NCI-H1417 treated with DMSO at 0.1 percent for 48 hours (cell line): ENCODE measurements around the gene KIAA1671.

Experiments
- DNase-seq: peaks from one replicate; lab custom pipeline; 2025; lab: John Stamatoyannopoulos, UW

The KIAA1671 gene

DNA sequence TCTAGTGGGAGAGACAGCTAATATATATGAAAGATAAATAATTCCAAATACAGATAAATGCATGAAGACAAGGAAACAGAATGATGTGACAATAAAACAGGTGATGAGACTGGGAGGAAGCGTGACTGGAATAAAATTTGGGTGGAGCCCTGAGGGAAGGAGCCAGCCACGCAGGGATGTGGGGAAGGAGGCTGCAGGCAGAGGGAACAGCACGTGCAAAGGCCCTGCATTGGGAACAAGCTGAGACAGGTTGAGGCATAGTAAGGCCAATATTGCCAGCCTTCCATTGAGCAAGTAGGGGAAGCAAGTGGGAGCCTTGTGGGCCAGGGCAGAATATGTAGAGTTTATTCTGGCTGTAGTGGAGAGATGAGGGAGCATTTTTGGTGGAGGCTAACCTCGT, 139.6 kb downstream of the KIAA1671 start:
- no peak for DNase-seq

DNA sequence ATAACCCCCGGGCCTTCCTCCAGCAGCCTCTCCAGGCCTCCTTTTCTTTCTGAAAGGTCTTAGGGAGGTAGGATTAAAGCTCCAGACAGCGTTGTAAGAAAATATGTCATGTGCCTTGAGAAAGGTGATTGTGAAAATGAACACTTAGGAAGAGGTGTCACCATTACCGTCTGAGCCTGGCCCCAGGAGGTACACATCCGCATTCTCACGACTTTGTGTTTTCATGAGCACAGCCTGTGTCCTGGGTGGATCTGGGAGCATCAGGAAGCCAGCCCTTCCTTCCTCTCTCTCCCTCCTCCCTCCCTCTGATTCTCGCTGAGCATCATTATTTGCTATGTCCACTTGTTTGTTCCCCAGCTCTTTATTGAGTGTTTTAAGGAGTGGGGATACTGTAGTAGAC, 142.1 kb downstream of the KIAA1671 start:
- DNase-seq: no peak

DNA sequence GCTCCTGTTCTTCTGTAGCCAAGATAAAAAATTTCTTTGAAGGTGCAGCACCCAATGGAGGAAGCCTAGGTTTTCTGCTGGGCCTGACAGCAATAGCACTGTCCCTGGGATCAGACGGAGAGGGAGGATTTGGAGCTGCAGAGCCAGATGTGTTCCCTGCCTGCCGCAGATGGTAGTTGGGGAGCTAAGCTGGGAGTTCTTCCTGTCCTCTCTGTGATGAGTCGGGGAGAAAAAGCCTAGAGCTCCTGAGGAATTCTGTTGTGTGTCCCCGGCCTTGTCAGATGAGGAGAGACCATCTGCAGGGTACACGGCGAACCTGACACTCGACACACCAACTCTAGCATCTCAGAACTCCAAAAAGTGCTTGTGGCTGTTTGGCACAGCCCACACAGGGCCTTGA, 143.4 kb downstream of the KIAA1671 start:
- DNase-seq: no peak

DNA sequence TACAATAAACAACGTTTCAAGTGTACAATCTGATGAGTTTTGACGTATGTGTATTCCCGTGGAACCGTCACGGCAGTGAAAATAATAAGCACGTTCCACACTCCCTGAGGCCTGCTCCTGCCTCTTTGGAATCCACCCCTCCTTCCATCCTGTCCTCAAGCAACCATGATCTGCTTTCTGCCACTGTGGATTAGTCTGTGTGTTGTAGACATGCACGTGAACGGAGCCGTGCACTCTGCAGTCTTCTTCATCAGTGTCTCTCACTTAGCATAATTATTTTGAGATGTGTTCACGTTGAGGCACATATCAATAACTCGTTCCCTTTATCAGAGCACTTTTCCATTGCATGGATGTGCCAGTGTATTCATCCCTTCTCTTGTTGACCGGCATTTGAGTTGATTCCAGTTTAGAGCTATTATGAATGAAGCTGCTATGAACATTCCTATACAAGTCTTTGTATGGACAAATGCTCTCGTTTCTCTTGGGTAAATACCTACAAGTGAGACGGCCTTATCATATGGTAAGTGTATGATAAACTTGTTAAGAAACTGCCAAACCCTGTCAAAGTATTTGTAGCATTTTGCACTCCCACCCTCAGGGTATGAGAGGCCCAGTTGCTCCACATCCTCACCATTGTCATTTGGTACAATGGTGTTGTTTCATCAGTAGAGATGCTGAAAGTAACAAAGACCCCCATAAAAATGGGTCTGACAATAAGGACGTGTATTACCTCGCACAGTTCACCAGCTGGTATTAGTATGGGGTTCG, 144.3 kb downstream of the KIAA1671 start:
- no peak for DNase-seq

DNA sequence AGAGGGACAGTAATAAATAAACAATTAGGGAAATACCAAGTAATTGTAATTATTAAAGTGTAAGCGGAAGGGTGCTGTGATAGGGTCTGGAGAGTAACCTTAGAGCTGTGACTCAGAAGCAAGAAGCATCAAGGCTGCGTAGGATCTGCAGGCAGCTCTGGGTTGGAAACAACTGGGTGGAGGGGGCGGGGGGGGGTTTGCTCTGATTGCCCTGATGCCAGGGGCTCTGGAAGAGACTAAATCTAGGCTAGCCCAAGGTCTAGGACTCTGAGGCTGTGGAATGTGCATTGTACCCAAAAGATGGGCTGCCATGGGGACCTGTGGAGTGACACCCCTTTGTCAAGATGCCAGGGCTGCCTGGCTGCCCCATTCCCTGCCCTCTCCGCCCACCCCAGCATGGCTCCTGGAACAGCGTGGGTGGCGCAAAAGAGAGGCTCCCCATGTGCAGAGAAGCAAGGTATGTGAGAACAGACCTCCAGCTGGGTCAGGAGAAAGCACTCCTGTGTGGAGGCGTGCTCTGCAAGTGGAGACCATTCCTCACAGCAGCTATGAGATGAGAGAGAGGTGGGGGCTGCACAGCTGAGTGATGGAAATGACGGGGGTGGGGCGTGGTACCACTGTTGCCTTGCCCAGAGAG, 146.0 kb downstream of the KIAA1671 start:
- DNase-seq: no peak

DNA sequence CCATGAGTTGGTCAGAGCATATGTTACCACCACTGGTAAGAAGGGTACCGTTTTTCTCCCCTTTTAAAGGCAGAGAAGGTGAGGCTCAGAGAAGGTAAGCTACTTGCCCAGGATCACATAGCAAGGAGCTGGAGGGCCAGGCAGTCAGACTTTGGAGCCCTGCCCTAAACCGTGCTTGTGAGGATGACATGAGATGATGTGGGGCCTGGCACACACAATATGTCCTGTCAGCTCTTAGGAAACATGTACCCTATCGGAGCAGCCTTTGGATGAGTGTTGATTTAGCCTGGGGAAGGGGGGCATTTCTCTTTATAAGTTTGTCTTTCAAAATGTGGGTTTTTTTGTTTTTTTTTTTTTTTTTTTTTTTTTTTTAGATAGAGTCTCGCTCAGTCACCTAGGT, 146.7 kb downstream of the KIAA1671 start:
- no peak for DNase-seq

DNA sequence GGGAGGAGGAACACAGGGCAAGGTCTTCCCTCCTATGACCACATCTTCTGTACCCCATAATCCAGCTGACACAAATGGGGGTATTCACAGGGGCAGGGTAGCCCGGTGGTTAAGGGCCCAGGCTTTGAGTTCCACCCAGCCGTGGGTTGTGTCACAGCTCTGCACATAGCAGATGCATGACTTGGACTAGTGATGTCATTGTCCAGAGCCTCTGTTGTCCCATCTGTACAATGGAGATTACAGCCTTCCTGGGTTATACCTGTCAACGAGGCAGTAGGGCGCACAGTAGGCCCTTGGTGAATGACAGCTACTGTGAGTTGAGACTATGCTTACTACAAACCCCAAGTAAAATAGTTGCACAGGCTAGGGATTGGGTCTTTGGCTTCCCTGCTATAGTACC, 147.9 kb downstream of the KIAA1671 start:
- no peak for DNase-seq

DNA sequence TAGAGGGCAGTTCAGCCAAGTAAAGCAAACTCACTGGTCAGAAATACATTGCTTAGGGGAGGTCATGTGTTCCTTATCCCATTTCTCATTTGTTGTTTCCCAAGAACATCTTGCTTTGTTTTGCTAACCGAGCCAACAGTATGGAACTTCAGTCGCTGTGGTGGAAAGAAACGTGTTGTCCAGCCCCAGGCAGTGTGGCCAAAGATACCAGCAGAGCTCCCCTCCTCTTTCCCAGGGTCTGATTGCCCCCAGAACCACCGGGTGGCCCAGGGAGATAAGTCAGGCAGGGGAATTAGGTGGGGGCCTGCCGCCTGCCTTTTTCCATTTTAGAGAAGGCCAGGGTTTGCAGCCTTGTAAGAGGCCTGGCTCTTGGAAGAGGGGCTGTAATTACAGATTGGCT, 148.4 kb downstream of the KIAA1671 start:
- no peak for DNase-seq

DNA sequence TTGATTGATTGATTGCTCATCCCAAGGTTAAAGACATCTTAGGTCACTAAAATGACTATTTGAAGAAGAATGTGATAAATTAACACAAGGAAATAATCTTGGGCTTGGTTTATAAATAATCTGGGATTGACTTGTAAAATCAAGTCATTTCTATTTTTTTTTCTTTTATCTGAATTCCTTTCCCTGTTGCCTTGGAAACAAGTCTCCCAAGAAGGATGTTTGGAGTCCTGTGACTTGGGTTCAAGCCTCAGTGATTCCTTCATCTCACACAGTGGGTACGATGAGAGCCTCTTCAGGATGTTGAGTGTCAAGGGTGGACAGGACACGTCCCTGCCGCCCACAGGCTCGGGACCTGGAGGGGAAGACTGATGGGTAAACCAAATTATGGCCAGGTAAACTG, 149.0 kb downstream of the KIAA1671 start:
- DNase-seq: no peak

DNA sequence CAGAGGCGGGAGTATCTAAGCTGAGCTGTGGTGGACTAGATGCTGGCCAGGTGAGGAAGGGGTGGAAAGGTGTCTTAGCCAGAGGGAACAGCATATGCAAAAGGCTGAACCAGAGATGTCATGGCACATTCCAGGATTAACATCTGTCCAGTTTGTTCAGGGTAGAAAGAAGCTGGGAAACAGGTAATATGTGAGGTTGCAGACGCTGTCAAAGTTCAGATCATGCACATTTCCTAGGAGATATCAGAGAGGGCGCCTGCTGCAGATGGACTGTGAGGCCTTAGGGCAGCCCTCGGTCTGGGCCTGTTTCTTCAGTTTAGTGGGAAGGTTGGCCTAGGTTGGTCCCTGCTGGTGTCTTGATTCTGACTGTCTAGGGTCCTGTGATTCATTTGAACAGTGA, 149.5 kb downstream of the KIAA1671 start:
- DNase-seq: no peak

DNA sequence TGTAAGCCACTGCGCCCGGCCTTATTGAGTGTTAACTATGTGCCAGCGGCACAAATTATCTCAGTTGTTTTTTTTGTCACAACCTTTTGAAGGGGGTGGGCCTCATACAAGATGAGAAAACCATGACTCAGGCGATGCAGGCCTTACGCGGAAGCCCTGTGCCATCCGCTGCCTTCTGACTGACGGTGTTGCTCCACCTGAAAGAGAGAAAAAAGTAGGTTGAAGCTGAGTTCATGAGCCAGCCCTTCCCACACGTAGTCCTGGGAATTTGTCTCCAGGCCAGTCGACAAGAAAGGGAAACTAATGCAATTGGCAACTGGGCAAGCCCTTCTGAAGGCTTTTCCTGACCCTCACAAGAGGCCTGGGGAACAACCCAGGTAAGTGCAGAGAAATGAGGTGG, 150.2 kb downstream of the KIAA1671 start:
- DNase-seq: no peak

DNA sequence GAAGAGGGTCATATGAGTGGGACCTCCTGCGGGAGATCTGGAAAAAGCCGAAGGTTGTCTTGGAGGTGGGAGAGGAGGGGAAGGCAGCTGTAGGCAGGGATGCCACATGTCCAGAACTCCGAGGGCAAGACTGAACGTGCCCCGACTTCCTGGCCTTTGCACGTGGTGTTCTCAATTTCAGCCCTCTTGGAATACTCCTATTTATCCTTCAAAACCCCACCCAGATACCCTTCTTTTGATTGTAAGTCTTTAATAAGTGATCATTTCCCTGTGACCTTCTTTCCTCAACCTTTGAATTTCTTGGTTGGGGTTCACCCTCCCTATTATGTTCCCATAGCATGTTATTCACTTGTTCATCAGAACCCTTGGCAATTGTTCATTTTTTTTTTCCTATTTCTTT, 151.9 kb downstream of the KIAA1671 start:
- DNase-seq: no peak

DNA sequence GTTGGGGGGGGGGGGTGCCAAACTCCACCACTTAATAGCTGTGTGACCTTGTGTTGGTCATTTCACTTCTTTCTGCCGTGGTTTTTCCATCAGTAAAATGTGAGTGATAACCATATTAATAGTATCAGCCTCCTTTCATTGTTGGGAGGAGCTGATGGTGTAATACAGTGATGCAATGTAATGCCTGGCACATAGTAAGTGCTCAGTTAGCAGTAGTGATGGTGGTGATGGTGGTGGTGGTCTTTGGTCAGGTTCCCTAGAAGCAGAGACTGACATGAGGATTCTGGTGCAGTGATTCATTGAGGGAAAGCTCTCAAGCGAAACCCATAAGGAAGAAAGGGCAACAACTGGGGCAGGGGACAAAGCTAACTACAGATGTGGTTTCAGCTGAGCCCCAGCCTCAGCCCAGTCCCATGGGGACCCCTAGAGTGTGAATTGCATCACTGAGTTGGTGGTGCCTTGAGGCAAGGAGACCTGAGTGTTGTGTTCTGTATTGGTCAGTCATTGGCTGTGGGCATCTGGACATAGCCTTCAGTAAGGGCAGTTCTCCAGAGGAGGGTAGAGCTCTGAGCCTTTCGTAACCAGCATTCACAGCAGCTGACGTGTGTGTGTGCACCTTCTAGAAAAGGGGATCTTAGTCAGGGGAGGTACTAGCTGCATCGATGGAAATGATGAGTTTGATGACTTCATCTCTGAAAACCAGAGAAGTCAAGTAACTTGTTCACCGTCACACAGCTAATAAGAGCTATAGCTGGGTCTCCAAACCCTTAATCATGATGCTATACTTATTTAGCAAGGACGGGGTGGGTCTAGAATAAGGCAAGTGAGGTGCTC, 153.5 kb downstream of the KIAA1671 start:
- DNase-seq: no peak

DNA sequence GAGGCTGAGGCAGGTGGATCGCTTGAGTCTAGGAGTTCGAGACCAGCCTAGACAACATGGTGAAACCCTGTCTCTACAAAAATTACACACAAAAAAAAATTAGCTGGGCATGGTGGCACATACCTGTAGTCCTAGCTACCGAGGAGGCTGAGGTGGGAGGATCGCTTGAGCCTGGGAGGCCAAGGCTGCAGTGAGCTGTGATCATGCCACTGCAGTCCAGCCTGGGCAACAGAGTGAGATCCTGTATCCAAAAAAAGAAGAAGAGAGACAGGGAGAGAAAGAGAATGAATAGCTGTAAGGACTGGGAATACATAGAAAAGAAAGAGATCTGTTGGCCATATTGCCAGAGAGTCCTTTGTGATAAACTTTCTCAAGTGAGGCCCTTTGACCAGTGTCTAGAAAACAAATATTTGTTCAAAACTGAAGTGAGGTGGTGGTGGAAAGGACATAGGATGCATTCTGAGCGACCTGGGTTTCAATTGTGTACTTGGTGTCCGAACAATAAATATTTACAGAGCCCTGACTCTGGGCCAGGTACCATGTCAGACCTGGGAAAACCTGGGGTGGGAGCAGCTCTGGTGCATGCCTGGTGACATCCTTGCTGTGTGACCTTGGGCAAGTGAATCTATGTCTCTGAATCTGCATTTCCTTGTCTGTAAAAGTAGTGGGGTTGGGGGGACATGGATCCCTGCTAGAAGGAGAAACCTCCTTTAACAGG, 157.5 kb downstream of the KIAA1671 start:
- no peak for DNase-seq

DNA sequence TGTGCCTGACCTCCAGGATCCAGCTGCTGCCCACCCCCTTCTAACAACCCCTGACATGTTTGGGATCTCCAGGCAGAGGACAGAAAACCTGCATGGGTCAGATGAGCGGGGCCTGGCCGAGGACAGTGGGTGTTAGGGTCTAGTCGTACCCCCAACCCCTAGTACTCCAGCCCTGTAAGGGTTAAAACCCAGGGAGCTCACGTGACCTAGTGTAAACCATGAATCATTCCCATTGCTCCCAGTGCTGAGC, 158.0 kb downstream of the KIAA1671 start:
- no peak for DNase-seq

DNA sequence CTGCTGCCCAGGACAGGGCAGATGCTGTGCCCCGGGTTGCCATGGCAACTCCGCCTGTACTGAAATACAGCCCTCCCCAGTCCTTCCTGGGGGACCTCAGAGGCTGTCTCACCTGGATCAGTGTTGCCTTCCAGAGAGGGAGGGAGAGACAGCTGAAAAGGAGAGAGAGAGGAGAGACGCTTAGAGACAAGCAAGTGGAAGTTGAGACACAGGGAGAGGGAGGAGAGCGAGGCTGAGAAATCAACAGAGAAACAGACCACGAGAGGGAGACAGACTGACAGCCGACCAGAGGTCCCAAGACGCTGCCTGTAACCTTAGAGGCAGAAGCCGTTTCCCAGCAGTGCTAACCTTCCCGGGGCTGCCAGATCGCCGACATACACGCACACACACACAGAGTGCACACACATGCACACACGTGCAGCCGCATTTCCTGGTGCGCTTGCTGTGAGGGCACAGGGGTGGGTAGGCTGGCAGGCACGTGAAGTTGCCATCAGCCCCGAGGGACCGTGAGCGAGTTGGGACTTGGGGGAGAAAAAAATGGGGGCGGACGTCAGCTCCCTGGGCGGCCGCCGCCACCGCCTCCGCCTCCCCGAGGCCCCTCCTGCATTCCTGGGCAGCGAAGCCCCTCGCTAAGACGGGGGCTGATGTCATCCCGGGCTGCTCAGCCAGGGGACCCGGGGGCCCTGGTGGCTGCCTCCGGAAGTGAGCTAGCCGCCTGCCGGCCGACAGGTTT, 158.5 kb downstream of the KIAA1671 start:
- DNase-seq: peak; percentile 46

DNA sequence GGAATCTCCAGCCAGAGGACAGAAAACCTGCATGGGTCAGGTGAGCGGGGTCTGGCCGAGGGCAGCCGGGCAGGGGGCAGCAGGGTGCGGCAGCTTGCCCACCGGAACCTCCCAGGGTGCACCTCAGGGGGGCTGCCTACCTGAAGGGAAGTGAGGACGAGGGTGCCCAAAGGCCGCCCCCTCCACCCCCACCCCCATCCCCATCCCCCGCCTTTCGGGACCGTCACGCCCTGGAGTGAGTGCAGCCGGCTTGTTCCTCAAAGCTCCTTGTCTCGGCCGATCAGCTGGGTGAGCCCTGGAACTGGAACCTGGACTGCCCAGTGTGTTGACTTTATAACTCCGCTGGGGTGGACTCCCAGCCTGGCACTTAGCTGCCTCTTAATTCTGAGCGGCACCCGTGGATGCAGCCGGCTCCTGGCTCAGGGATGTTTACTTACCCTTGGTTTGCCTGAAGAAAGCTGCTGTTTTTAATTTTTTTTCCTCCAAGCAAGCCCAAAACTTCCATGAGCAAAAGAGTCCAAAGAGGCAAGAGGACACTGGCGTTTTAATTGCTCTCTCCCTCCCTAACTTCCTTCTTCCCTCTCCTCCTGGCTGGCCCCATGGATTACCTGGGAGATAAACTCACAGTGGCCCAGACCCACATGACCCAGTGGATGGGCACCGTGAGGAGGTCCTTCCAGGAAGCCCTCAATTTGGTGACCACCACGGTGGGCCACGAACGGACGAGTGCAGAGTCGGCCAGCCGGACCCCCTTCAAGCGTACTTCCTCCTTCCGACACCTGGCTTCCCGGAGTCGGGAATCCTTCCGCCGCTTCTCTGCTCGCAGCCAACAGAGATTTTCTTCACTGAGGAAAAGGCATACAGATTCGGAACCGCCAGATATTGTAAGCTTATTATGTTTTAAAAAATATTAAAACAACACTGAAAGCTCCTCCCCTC, 159.3 kb downstream of the KIAA1671 start:
- DNase-seq: no peak

DNA sequence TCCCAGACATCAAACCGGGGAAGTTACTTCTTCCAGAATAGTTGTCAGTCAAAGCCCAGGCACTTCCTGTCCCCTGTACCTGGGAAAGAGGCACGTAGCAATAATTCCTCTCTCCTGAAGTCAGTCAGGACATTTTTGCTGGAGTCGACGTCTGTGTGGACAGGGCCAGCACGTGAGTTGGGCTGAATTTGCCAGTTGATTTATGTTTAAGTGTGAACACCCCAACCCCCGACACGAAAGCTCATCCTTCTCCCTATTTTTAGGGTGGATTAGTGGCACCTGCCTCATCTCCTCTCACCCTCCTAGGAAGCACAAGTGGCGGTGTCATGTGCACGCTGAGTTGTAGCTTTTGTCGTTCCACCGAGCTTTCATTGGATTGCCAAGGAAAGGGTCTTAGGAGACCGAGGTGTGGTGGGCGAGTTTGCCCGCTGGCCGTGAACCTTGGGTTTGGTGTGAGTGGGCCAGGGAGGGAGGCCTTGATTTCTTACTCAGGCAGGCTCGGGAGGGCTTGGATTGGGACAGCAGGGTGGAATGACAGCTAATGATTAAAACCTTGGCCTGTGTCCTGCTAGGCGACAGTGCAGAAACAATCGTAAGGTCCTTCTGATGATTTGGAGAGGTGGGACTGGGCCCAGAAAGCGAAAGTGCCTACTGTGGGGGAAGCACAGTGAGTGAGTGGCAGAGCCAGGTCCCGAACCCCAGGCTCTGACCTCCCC, 160.2 kb downstream of the KIAA1671 start:
- DNase-seq: no peak

DNA sequence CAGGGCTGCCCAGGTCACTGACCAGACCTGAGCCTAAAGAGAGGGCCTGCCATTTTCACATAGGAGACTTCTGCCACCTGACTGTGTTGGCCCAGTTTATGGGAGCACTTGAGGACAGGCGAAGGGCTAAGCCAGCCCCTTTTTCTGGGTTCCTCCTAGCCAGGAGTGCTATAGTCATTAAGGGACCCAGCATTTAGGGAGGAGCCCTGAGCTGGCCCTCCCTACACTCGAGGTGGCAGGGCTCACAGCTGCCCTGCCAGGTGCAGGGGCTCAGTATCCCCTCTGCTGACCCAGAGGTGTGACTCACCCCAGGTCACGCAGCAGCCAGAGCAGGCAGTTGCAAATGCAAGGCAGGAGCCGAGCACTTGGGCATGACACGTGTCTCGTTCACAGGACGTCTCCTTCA, 160.8 kb downstream of the KIAA1671 start:
- DNase-seq: no peak
